Measurements from ENCODE around the gene NR3C1.
A peak's percentile ranks its signal among the peaks of the same experiment; 100 is the strongest.

NR3C1 gene

GRCh38 chr5:143403593-143404415, at the start of gene NR3C1:
TSS of gene NR3C1 (minus strand) at chr5:143403686. CDS start at chr5:143400839, 2,847 bp downstream.
- ATAC-seq = peak; percentile 68
- no peak for TF ChIP-seq TSHZ2 (CRISPR knock-in tag; IDR thresholded peaks at IDR 0.05)
- no peak for TF ChIP-seq ZNF70 (CRISPR knock-in tag; IDR thresholded peaks at IDR 0.05)
- TF ChIP-seq ESRRG (CRISPR knock-in tag; IDR thresholded peaks at IDR 0.05) = no peak
- TF ChIP-seq CSDC2 (CRISPR knock-in tag; IDR thresholded peaks at IDR 0.05) = no peak
- no peak for TF ChIP-seq ISL1 (CRISPR knock-in tag; IDR thresholded peaks at IDR 0.05)
- no peak for TF ChIP-seq ZC3H10 (CRISPR knock-in tag; IDR thresholded peaks at IDR 0.05)
- no peak for TF ChIP-seq PATZ1 (CRISPR knock-in tag; IDR thresholded peaks at IDR 0.05; ENCODE audit: borderline replicate concordance)
- no peak for TF ChIP-seq TOX (CRISPR knock-in tag; IDR thresholded peaks at IDR 0.05; ENCODE audit: borderline replicate concordance)
- no peak for TF ChIP-seq ZNF8 (CRISPR knock-in tag; IDR thresholded peaks at IDR 0.05)
- TF ChIP-seq POU6F1 (CRISPR knock-in tag; IDR thresholded peaks at IDR 0.05; ENCODE audit: borderline replicate concordance, low read depth) = no peak
- TF ChIP-seq OSR1 (CRISPR knock-in tag; IDR thresholded peaks at IDR 0.05) = no peak
- no peak for TF ChIP-seq ZFP30 (CRISPR knock-in tag; IDR thresholded peaks at IDR 0.05)
- no peak for TF ChIP-seq PPARA (CRISPR knock-in tag; IDR thresholded peaks at IDR 0.05; ENCODE audit: borderline replicate concordance)
- TF ChIP-seq CSRNP3 (CRISPR knock-in tag; IDR thresholded peaks at IDR 0.05) = no peak

GRCh38 chr5:143449772-143450171, 46.3 kb upstream of the NR3C1 start:
- ATAC-seq = no peak
- TF ChIP-seq POU6F1 (CRISPR knock-in tag; IDR thresholded peaks at IDR 0.05; ENCODE audit: borderline replicate concordance, low read depth) = no peak
- no peak for TF ChIP-seq CSRNP3 (CRISPR knock-in tag; IDR thresholded peaks at IDR 0.05)
- no peak for TF ChIP-seq CREB5 (CRISPR knock-in tag; IDR thresholded peaks at IDR 0.05; ENCODE audit: low read depth)

GRCh38 chr5:143448518-143448917, 45.0 kb upstream of the NR3C1 start:
- no peak for ATAC-seq
- no peak for TF ChIP-seq ZNF565 (CRISPR knock-in tag; conservative IDR thresholded peaks at IDR 0.05; ENCODE audit: low read depth)
- TF ChIP-seq ZC3H10 (CRISPR knock-in tag; IDR thresholded peaks at IDR 0.05) = no peak
- TF ChIP-seq RARB (CRISPR knock-in tag; IDR thresholded peaks at IDR 0.05) = no peak
- TF ChIP-seq POU6F1 (CRISPR knock-in tag; IDR thresholded peaks at IDR 0.05; ENCODE audit: borderline replicate concordance, low read depth) = no peak
- TF ChIP-seq OSR1 (CRISPR knock-in tag; IDR thresholded peaks at IDR 0.05) = no peak
- TF ChIP-seq CREB5 (CRISPR knock-in tag; IDR thresholded peaks at IDR 0.05; ENCODE audit: low read depth) = no peak
- TF ChIP-seq BACH2 (CRISPR knock-in tag; IDR thresholded peaks at IDR 0.05; ENCODE audit: borderline replicate concordance) = no peak
- no peak for TF ChIP-seq ARNTL (CRISPR knock-in tag; IDR thresholded peaks at IDR 0.05; ENCODE audit: borderline replicate concordance, low read depth)

All from SK-N-SH treated with all-trans-retinoic acid at 6 μM for 48 hours (cell line).